Measurements from ENCODE around the gene RPL38. TPM values are rescaled to one million over a fixed set of nuclear protein-coding genes. Genes with fewer than 3 reads are reported as not detected.

RPL38 gene
- total RNA-seq, 1 donor from 2014 or later = 701 TPM

GRCh38 chr17:74252211-74252610 is 48.7 kb downstream of the RPL38 start:
- Histone ChIP-seq H3K27me3 (ENCODE audit: low read depth) (no peaks in the 10 kb centered on the region), H3K9me3 (no peaks in the 10 kb centered on the region), H3K27ac (no peak overlapping the region), H3K4me1 (no peaks in the 10 kb centered on the region), H3K36me3 (no peaks in the 10 kb centered on the region), H3K4me3 (no peak overlapping the region)
- DNase-seq (no peak), ATAC-seq (no peak)
- no peak for TF ChIP-seq CTCF (IDR thresholded peaks at IDR 0.05)
- intact Hi-C loops (cut with DNase I) = loop anchor here (10.0 kb wide), 1 partner anchor 127 kb away; no protein-coding TSS in a partner anchor

GRCh38 chr17:74253036-74253435 is 49.6 kb downstream of the RPL38 start:
- H3K9me3 ChIP-seq = no peaks in the 10 kb centered on the region
- intact Hi-C loops (cut with DNase I) = loop anchor here (10.0 kb wide), 1 partner anchor 128 kb away; no protein-coding TSS in a partner anchor
- H3K4me1 ChIP-seq = no peaks in the 10 kb centered on the region
- no peak overlapping the region for H3K4me3 ChIP-seq
- no peaks in the 10 kb centered on the region for H3K27me3 ChIP-seq (ENCODE audit: low read depth)
- no peak for TF ChIP-seq CTCF (IDR thresholded peaks at IDR 0.05)
- no peak for ATAC-seq
- H3K36me3 ChIP-seq = no peaks in the 10 kb centered on the region
- no peak for DNase-seq
- no peak overlapping the region for H3K27ac ChIP-seq

- ATAC-seq (no peak), DNase-seq (no peak)
- Histone ChIP-seq H3K9me3 (no peaks in the 10 kb centered on the region), H3K4me3 (no peak overlapping the region), H3K4me1 (no peaks in the 10 kb centered on the region), H3K27ac (no peak overlapping the region), H3K36me3 (no peaks in the 10 kb centered on the region), H3K27me3 (ENCODE audit: low read depth) (no peaks in the 10 kb centered on the region)
- TF ChIP-seq CTCF (IDR thresholded peaks at IDR 0.05) = no peak
- intact Hi-C loops (cut with DNase I) = loop anchor here (10.0 kb wide), 1 partner anchor 133 kb away; no protein-coding TSS in a partner anchor
These were observed 53.8 kb downstream of the RPL38 start for GRCh38 chr17:74257311-74257710.

- Histone ChIP-seq H3K36me3 (no peaks in the 10 kb centered on the region), H3K4me1 (no peaks in the 10 kb centered on the region), H3K9me3 (no peaks in the 10 kb centered on the region), H3K27me3 (ENCODE audit: low read depth) (no peaks in the 10 kb centered on the region), H3K4me3 (no peak overlapping the region), H3K27ac (no peak overlapping the region)
- DNase-seq (no peak), ATAC-seq (no peak)
- no peak for TF ChIP-seq CTCF (IDR thresholded peaks at IDR 0.05)
- intact Hi-C loops (cut with DNase I) = loop anchor here (10.0 kb wide), 1 partner anchor 135 kb away; no protein-coding TSS in a partner anchor
These were observed 56.4 kb downstream of the RPL38 start for GRCh38 chr17:74259667-74260524.

Other genes with a start within 250 kb of the RPL38 start
- 7.7 TPM for gene TTYH2, start 9.9 kb downstream of the RPL38 start, total RNA-seq
- gene DNAI2, start 70.6 kb downstream of the RPL38 start, total RNA-seq = 6.2 TPM
- 3.6 TPM for gene KIF19, start 122.5 kb downstream of the RPL38 start, total RNA-seq
- gene BTBD17, start 158.2 kb downstream of the RPL38 start, total RNA-seq = not detected
- not detected for gene GPR142, start 163.8 kb downstream of the RPL38 start, total RNA-seq
- 58.2 TPM for gene GPRC5C, start 228.4 kb downstream of the RPL38 start, total RNA-seq